Urinary bladder (tissue), 4 donors: Measurements from ENCODE around the gene STON1. TPM values are rescaled to one million over a fixed set of nuclear protein-coding genes. Genes with fewer than 3 reads are reported as not detected.

Source experiments
- DNase-seq: peaks from one replicate; pipeline ENCODE4 v3.0.0-alpha.2; 2015; ENCODE audit errors: extremely low spot score
- H3K27ac ChIP-seq: one replicate; pipeline ENCODE4 v1.5.1; 2013; ENCODE audit warnings: low read depth, mild to moderate bottlenecking, moderate library complexity
- H3K36me3 ChIP-seq: one replicate; pipeline ENCODE4 v1.6.1; 2013; ENCODE audit warnings: mild to moderate bottlenecking, moderate library complexity; ENCODE audit not compliant: insufficient read depth
- H3K4me1 ChIP-seq: one replicate; pipeline ENCODE4 v1.6.1; 2013; ENCODE audit warnings: mild to moderate bottlenecking, moderate library complexity; ENCODE audit not compliant: insufficient read depth
- H3K4me3 ChIP-seq: one replicate; pipeline ENCODE4 v1.5.1; 2013; ENCODE audit warnings: low read depth, low read length
- WGBS: extraction: QIAGEN DNeasy Blood & Tissue Kit; methylation state at CpG from one replicate; pipeline ENCODE4 v1.1.7; 2013; 5-methylcytosine and 5-hydroxymethylcytosine counted together
- polyA plus RNA-seq: library from polyadenylated mRNA; stranded (reverse); fragments of 200-250 nt; gene quantifications from one replicate; pipeline ENCODE4 v1.2.3, GENCODE V29; 2013
- total RNA-seq: library from RNA; depleted of rRNA; stranded (reverse); fragments of >200 nt; gene quantifications from one replicate; pipeline ENCODE4 v1.2.3, GENCODE V29; 2014
- donor health status: healthy with polysubstance abuse.
- donor health status: healthy.

STON1 gene
- total and polyA plus RNA-seq, 2 donors, result 57.0 to 68.0 TPM

DNA sequence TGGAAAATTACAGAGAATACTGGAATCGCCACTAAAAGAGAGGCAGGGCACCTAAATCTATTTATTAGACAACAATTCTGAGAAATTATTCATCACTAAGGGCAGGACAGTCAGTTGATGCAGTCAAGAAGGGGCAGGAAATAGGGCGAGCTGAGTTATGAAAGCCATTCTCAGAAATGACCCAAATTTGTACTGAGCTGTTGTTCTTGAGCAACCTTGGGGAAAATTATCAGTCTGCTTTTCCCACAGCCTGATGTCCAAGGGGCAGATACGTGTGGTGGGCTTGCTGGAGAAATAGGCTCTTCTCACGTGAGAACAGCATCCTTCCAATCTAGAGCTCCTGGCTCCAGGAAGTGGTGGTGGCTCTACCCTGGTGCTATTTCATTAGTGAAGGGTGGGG is 38.6 kb downstream of the STON1 start:
- H3K36me3 ChIP-seq, result no peaks in the 10 kb centered on the region
- no peak overlapping the region for H3K27ac ChIP-seq
- no peak for DNase-seq
- WGBS, result 84% methylated on average over 4 of the region's 4 CpGs
- no peak overlapping the region for H3K4me3 ChIP-seq
- no peaks in the 10 kb centered on the region for H3K4me1 ChIP-seq

DNA sequence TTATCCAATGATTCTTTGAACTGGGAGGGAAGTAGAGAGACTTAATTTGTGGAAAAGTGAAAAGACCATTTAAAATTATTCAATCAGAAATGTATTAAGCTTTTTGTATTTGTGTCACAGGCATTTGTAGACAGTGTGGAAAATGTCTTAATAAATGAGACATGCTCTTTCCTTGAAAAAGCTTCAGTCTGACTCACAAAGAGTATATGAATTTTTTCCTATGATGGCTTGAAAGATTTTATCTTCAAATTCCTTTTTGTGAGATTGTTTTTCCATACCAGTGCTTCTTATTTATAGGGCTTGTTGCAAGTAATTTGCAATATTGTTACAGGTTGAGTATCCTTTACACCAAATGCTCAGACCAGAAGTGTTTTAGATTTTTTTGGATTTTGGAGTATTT is 39.5 kb downstream of the STON1 start:
- H3K4me1 ChIP-seq, result no peaks in the 10 kb centered on the region
- H3K4me3 ChIP-seq, result no peak overlapping the region
- H3K27ac ChIP-seq, result no peak overlapping the region
- DNase-seq, result no peak
- no peaks in the 10 kb centered on the region for H3K36me3 ChIP-seq

DNA sequence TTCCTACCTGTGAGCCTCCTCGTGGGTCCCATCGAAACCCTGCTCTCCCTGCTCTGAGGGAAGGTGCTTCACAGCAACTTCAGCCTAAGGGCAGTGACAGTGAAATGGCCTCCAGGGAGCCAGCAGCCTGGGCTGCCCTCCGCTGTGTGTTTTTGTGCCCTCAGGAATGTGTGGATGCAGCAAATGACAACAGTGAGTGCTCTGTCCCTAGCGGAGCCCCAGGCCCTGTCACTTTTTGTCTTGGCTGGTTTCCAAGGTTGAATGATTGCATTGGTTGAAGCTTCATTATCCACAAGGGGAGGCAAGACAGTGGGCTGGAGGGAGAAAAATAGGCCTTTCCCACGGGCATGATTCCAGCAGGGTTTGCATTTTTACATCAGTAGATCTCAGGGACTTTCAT is 42.9 kb downstream of the STON1 start:
- WGBS, result 70% methylated on average over 5 of the region's 5 CpGs
- H3K27ac ChIP-seq, result no peak overlapping the region

DNA sequence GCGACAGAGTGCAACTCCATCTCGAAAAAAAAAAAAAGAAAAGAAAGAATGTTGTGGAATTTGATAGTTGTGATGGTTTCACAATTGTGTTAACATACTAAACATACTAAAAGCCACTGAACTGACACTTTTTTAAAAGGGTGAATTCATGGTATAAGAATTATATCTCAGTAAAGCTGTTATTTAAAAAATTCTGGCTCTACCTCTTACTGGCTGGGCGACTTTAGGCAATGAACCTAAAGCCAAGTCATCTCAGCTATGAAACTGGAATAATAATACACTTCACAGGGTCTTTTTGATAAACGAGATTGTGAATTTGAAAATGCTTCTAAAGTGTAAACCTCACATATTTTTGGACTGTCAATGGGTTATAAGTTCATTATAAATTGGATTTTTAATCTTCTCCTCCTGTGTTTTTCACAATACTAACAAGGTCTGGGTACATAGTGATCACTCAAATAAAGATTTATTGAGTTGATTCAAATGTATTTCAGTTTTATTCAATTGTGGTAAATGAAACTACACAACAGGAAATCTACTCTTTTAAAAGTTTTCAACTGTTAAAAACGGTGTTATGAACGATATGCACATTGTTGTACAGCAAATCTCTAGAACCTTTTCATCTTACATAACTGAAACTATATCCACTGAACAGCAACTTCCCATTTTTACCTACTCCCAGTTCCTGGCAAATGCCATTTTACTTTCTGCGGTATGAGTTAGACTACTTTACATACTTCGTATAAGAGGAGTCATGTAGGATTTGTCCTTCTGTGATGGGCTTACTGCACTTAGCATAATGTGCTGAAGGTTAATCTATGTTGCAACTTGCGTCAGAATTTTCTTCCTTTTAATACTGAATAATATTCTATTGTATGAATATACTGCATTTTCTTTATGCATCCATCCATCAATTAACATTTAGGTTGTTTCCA is 44.7 kb downstream of the STON1 start:
- H3K36me3 ChIP-seq, result no peaks in the 10 kb centered on the region
- DNase-seq, result no peak
- no peak overlapping the region for H3K27ac ChIP-seq
- no peaks in the 10 kb centered on the region for H3K4me1 ChIP-seq
- no peak overlapping the region for H3K4me3 ChIP-seq
- WGBS, result 78% methylated on average over 9 of the region's 9 CpGs

More for the DNA sequence above, 42.9 kb downstream of the STON1 start:
- no peak overlapping the region for H3K4me3 ChIP-seq
- no peak for DNase-seq
- no peaks in the 10 kb centered on the region for H3K36me3 ChIP-seq
- no peaks in the 10 kb centered on the region for H3K4me1 ChIP-seq

DNA sequence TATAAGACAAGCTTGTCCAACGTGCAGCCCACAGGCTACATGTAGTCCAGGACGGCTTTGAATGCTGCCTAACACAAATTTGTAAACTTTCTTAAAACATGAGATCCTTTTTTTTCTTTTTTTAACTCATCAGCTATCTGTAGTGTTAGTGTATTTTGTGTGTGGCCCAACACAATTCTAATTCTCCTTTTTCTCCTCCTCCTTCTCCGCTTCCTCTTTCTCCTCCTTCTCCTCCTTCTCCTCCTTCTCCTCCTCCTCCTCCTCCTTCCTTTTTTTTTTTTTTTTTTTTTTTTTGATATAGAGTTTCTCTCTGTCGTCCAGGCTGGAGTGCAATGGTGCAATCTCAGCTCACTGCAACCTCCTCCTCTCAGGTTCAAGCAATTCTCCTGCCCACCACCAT is 48.4 kb downstream of the STON1 start:
- WGBS, result 82% methylated on average over 4 of the region's 4 CpGs
- H3K36me3 ChIP-seq, result no peaks in the 10 kb centered on the region

DNA sequence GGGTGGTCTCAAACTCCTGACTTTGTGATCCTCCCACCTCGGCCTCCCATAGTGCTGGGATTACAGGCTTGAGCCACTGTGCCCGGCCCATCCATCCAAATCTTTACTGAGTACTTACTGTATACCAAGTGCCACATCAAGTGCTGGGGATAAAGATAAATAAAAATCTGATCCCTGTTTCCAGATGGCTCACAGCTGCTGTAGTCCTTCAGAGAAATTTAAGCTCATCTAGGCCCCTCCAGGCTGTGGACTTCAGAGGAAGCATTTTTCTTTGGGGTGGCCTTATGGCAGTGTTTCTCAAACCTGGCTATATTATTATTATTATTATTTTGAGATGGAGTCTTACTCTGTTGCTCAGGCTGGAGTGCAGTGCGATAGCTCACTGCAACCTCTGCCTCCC is 54.0 kb downstream of the STON1 start:
- H3K27ac ChIP-seq, result no peak overlapping the region
- DNase-seq, result no peak
- no peaks in the 10 kb centered on the region for H3K36me3 ChIP-seq
- H3K4me1 ChIP-seq, result no peaks in the 10 kb centered on the region
- H3K4me3 ChIP-seq, result no peak overlapping the region
- WGBS, result 87% methylated on average over 3 of the region's 3 CpGs

More for the DNA sequence above, 48.4 kb downstream of the STON1 start:
- DNase-seq, result no peak
- H3K27ac ChIP-seq, result no peak overlapping the region
- no peaks in the 10 kb centered on the region for H3K4me1 ChIP-seq
- H3K4me3 ChIP-seq, result no peak overlapping the region

DNA sequence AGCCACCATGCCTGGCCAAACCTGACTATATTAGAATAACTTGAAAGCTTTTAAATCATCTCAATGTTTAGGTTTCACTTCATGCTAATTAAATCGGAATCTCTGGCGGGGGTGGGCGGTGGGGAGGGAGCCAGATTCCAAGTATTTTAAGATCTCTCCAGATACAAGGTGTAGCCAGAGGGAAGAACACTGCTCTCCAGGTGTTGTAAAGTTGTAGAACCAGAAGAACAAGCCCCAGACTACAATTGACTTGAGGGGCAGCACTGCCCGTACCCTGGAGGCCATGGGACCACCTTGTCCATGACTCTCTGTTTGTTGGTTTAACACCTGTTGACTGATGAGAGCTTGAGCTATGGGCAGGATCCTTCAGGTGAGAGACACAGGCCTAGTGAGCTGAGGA is 54.6 kb downstream of the STON1 start:
- DNase-seq, result no peak
- H3K4me1 ChIP-seq, result no peaks in the 10 kb centered on the region
- no peak overlapping the region for H3K27ac ChIP-seq
- no peaks in the 10 kb centered on the region for H3K36me3 ChIP-seq
- no peak overlapping the region for H3K4me3 ChIP-seq
- WGBS, result 96% methylated on average over 4 of the region's 4 CpGs

DNA sequence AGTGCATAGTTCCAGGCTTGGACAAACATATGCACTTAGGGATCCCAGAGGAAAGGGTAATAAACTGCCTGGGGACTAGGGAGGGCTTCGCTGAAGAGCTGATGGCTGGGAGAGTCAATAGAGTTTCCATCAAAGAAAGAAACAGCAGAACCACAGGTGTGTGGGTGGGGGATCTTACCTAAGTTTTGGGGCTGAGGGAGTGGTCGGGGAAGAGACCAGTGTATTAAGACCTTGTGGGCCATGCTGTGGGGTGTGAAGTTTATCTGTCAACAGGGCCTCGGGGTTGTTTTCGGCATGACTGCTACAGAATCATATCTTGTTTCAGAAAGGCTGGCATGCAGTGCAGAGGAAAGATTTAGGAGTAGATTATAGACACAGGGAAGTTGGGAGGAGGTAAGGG is 56.5 kb downstream of the STON1 start:
- WGBS, result 56% methylated on average over 4 of the region's 4 CpGs
- DNase-seq, result no peak
- Histone ChIP-seq H3K4me3 (no peak overlapping the region), H3K36me3 (no peaks in the 10 kb centered on the region), H3K4me1 (no peaks in the 10 kb centered on the region), H3K27ac (no peak overlapping the region)

DNA sequence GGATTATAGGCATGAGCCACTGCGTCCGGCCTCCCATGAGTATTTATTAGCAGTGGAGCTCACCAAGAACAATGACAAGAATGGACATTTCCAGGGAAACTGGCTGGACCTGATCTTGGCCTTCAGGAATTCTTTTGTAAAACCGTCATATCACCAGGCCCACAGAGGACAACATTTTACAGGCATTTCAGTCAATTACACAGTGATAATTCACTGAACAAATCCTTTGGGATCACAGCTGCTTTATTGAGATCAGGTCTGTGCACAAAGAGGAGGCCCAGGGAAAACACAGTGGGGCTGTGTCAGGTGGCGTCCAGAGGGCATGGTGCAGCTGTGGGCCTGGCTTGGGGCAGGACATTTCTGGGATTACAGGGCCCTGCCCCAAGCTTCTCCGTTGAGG is 57.6 kb downstream of the STON1 start:
- WGBS, result 74% methylated on average over 5 of the region's 5 CpGs

DNA sequence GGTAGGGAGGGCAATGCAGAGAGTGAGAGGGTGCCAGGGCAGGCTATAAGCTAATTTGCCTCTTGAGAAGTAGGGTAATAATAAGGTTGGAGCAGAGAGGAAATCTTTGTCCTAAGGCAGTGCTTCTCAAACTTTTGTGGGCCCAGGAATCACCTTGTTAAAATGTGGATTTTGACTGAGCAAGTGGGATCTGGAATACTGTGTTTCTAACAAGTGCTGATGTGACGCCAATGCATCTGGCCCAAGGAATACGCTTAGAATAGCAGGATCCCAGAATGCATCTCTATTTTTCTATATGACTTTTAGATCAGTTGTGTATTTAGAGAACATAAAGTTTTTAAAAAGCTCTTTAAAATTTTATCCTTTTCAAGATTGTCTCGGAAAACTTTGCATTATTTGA is 58.0 kb downstream of the STON1 start:
- WGBS, result 86% methylated on average over 3 of the region's 3 CpGs
- H3K36me3 ChIP-seq, result no peaks in the 10 kb centered on the region
- H3K4me1 ChIP-seq, result no peaks in the 10 kb centered on the region

More for the DNA sequence above, 57.6 kb downstream of the STON1 start:
- H3K4me3 ChIP-seq, result no peak overlapping the region
- DNase-seq, result no peak
- H3K4me1 ChIP-seq, result no peaks in the 10 kb centered on the region
- no peaks in the 10 kb centered on the region for H3K36me3 ChIP-seq
- no peak overlapping the region for H3K27ac ChIP-seq

DNA sequence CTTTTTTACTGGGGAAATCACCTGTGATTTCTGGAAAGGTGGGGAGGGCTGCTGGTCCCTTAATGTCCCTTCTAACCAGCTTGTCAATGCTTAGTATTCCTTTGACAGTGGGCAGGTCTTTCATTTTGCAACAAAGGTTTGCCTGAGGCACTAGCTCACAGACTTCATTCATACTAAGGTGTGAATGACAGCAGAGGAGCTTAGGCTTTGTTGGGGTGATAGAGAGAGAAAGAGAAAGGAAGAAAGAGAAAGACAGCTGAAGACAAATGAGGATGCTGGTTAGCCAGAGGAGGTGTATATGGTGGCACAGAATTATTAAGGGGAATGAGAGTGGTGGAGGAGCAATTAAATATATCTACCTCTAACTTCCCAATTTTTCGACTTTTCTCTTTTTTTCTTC is 58.8 kb downstream of the STON1 start:
- H3K4me3 ChIP-seq, result no peak overlapping the region
- no peak overlapping the region for H3K27ac ChIP-seq
- no peak for DNase-seq
- H3K4me1 ChIP-seq, result no peaks in the 10 kb centered on the region
- H3K36me3 ChIP-seq, result no peaks in the 10 kb centered on the region
- WGBS, result 84% methylated on average over 1 of the region's 1 CpG

More for the DNA sequence above, 58.0 kb downstream of the STON1 start:
- DNase-seq, result no peak
- H3K4me3 ChIP-seq, result no peak overlapping the region
- no peak overlapping the region for H3K27ac ChIP-seq

DNA sequence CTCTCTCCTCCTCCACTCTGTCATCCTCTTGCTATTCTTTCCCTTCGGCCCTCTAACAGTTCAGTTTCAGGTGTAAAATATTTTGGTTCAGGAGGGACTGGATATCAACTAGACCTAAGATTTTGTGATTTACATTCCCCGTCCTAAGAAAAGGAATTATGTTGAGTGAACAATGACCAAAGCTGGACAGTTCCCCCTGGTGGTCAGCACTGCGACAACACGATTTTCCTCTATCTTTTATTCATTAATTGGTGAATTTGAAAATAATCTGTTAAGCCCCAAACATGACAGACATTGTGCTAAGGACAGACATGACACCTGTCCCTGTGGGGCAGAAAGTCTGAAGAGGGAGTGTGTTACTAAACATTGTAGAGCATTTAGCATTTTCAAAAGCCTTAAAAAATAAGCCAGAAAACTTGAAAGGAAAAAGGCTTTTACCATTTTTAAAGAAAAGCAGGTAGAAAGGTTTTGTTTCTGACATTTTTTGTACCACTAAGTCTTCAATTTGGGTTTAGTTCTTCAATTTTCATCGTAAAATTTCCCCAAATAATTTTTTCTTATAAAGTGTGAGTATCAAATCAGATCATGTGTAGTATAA is 59.3 kb downstream of the STON1 start:
- no peak overlapping the region for H3K27ac ChIP-seq
- 31% methylated on average over 5 of the region's 5 CpGs for WGBS
- DNase-seq, result no peak
- H3K4me3 ChIP-seq, result no peak overlapping the region
- no peaks in the 10 kb centered on the region for H3K4me1 ChIP-seq
- no peaks in the 10 kb centered on the region for H3K36me3 ChIP-seq

DNA sequence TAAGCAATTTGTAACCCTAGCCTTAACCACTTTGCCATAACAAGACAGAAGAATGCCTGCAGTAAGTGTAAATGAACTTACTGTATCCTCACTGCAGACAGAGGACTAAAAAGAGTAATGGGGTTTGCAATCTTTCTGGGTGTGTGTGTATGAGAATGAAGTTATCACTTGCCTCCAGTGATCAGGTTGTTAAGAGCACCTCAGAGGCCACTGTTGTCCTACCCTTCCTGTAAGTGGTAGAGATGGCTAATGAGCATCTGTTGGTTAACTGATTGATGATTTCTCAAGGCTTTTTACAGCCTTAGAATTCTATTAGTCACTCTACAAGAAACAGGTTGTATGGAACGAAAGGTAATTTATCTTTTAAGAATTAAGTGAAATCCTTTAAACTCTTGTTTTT is 60.1 kb downstream of the STON1 start:
- DNase-seq, result no peak
- H3K4me1 ChIP-seq, result no peaks in the 10 kb centered on the region
- no peaks in the 10 kb centered on the region for H3K36me3 ChIP-seq
- WGBS, result 88% methylated on average over 1 of the region's 1 CpG
- H3K27ac ChIP-seq, result no peak overlapping the region
- H3K4me3 ChIP-seq, result no peak overlapping the region

DNA sequence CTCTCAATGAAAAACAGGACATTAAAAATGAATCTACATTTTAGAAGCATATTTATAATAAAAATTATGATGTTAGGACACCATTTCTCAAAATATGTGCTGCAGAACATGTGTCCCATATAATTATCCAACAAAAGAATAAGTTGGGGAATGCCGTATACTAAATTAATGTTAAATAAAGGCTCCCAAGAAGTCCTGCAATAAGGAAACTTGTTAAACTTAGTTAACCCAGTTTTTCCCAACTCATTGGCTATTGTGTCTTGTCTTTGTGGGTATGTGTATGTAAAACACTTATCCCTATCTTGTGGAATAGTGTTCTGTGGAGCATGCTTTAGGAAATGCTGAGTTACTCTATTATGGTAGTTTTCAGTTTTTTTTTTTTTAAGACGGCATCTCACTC is 62.1 kb downstream of the STON1 start:
- Histone ChIP-seq H3K4me3 (no peak overlapping the region), H3K36me3 (no peaks in the 10 kb centered on the region), H3K4me1 (no peaks in the 10 kb centered on the region), H3K27ac (no peak overlapping the region)
- no peak for DNase-seq
- WGBS, result 97% methylated on average over 2 of the region's 2 CpGs
